HG03280 (cell line): Measurements from ENCODE around the gene AFG1L.

Source experiments
- ATAC-seq: cut with Tn5 transposase; IDR thresholded peaks from one replicate; pipeline ENCODE4 v1.9.1; 2021; ENCODE audit warnings: mild to moderate bottlenecking, moderate library complexity; ENCODE audit not compliant: unreplicated experiment

Gene AFG1L

GRCh38 chr6:108568551-108569305 is 273.9 kb downstream of the AFG1L start:
- ATAC-seq = no peak

- ATAC-seq = no peak
These were observed 275.7 kb downstream of the AFG1L start for GRCh38 chr6:108570517-108570916.

GRCh38 chr6:108574457-108575141 is 279.7 kb downstream of the AFG1L start:
- ATAC-seq = no peak
